Caco-2 (cell line): ENCODE data around the gene EIF1AD. TPM values are rescaled to one million over a fixed set of nuclear protein-coding genes. Genes with fewer than 3 reads are reported as not detected.

Source experiments
- BruUV-seq: library from RNA; stranded (reverse); fragments of 400-500 nt; replicated peaks from 2 replicates; lab custom pipeline; 2021; lab: Mats Ljungman, UMichigan
- CTCF ChIA-PET: fragments of 300-600 bp; sonication (Branson Sonifier 250); formaldehyde crosslinking; loops from one replicate; lab custom pipeline; 2022; ENCODE audit warnings: antibody characterized with exemption; lab: Charles Lee
- POLR2A ChIA-PET: fragments of 300-600 bp; sonication (Branson Sonifier 250); formaldehyde crosslinking; loops from one replicate; lab custom pipeline; 2022; ENCODE audit warnings: antibody characterized with exemption; lab: Charles Lee
- DNase-seq, 2 experiments: peaks; one replicate each; pipeline versions ENCODE4 v3.0.0 to v3.0.0-alpha.2; 2020 to 2022
- H3K27me3 ChIP-seq: replicated peaks from 2 replicates; pipeline ENCODE4 v1.6.0; 2011; ENCODE audit warnings: low read length; ENCODE audit not compliant: control insufficient read depth, insufficient read depth
- H3K36me3 ChIP-seq: 2 replicates; pipeline ENCODE4 v1.5.1; 2011; ENCODE audit warnings: low read length; ENCODE audit not compliant: control insufficient read depth, insufficient read depth
- H3K4me1 ChIP-seq: fragments of 250-450 bp; sonication (Bioruptor Pico); 2 replicates; pipeline ENCODE4 v1.5.1; 2020; ENCODE audit warnings: mild to moderate bottlenecking
- H3K4me3 ChIP-seq: 2 replicates; pipeline ENCODE4 v1.5.1; 2011; ENCODE audit warnings: low read depth, mild to moderate bottlenecking, control low read depth, low read length
- H3K9me3 ChIP-seq: fragments of 250-450 bp; sonication (Bioruptor Pico); 2 replicates; pipeline ENCODE4 v1.5.1; 2020; ENCODE audit warnings: mild to moderate bottlenecking, moderate library complexity
- H3K27ac Mint-ChIP-seq: one replicate; pipeline ENCODE4 v1.8.0; 2022; ENCODE audit warnings: mixed read lengths; ENCODE audit not compliant: unreplicated experiment
- H3K27me3 Mint-ChIP-seq: one replicate; pipeline ENCODE4 v1.8.0; 2022; ENCODE audit warnings: mixed read lengths; ENCODE audit not compliant: insufficient read depth, unreplicated experiment
- H3K36me3 Mint-ChIP-seq: one replicate; pipeline ENCODE4 v1.8.0; 2022; ENCODE audit warnings: mild to moderate bottlenecking, mixed read lengths; ENCODE audit not compliant: insufficient read depth, unreplicated experiment
- H3K4me1 Mint-ChIP-seq: one replicate; pipeline ENCODE4 v1.8.0; 2022; ENCODE audit warnings: low read depth, mixed read lengths; ENCODE audit not compliant: unreplicated experiment
- H3K4me3 Mint-ChIP-seq: one replicate; pipeline ENCODE4 v1.8.0; 2022; ENCODE audit warnings: mild to moderate bottlenecking, moderate library complexity, mixed read lengths; ENCODE audit not compliant: unreplicated experiment
- H3K9me3 Mint-ChIP-seq: one replicate; pipeline ENCODE4 v1.8.0; 2022; ENCODE audit warnings: mixed read lengths; ENCODE audit not compliant: unreplicated experiment
- CTCF ChIP-seq, 2 experiments: fragments of 200-600 bp in 1 of 2; IDR thresholded peaks; 1 replicate in 1 of 2; 2 replicates in 1 of 2; pipeline versions ENCODE4 v1.5.1 to v1.8.0; 2011 to 2022; ENCODE audit warnings: antibody characterized with exemption in 1 of 2, control low read depth in 1 of 2, inconsistent platforms in 1 of 2, low read depth in 1 of 2, low read length in 1 of 2, mild to moderate bottlenecking in 1 of 2, moderate library complexity in 1 of 2; ENCODE audit not compliant: insufficient read depth in 1 of 2, severe bottlenecking in 1 of 2, unreplicated experiment in 1 of 2
- intact Hi-C: fragments of 100-400 bp; cut with micrococcal nuclease; formaldehyde crosslinking; loops from one replicate; pipeline ENCODE4 v1.10.0; 2022; ENCODE audit not compliant: unreplicated experiment
- total RNA-seq: library from RNA; stranded (reverse); gene quantifications from 2 replicates; pipeline ENCODE4 v1.2.3, GENCODE V29; 2022

Gene EIF1AD
- total RNA-seq, 1 experiment from 2014 or later, result 55.3 TPM

DNA sequence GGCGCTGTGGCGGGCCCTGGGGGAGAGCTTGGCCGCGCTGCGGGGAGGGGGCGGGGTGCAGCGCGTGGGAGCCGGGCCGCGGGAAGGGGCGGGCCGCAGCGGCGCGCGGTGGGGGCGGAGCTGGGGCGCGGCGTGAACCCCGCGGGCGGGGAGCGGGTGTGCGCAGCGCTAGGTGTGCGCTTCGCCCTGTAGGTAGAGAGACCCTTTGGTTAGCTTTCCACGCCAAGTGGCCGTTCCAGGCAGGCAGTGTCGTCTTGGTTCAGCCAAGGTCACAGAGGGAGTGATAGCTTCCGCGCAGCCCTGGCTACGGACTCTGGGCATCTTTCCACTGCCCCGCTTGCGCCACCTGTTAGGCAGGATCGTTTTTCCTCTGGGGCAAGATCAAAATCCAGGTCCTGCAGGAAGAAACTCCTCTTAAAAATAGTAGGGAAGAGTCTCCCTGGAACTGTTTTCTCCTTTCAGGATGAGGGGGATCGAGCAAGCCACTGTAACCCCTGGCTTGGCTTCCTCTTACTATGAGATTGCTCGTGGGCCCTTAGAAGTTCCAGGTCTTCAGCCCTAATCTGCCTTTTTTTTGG lies 780 bp upstream of the EIF1AD start:
- Mint-ChIP-seq H3K27me3 (no peaks in the 10 kb centered on the region), H3K9me3 (no peaks in the 10 kb centered on the region), H3K27ac (peak overlapping the region; percentile 97), H3K36me3 (peaks cover 78% of the 10 kb centered on the region), H3K4me1 (no peaks in the 10 kb centered on the region), H3K4me3 (peak overlapping the region; percentile 99)
- peak in 1 of 2 experiments; percentile 8 for TF ChIP-seq CTCF (IDR thresholded peaks at IDR 0.05; ENCODE audit: insufficient read depth in 1 of 2, low read depth in 1 of 2, low read length in 1 of 2, severe bottlenecking in 1 of 2, unreplicated experiment in 1 of 2)
- 0 out of 2 replicates have a peak, but pooled peaks cover 7% of the 10 kb centered on the region for H3K4me1 ChIP-seq
- ChIA-PET CTCF (interaction anchor here (0.6 to 1.5 kb wide), 9 partner anchors 9 to 477 kb away, joined by 3 to 10 read pairs (median 5); partner anchors contain the start of genes CCDC85B, FIBP and MUS81), POLR2A (interaction anchor here (0.6 to 1.5 kb wide), 9 partner anchors 9 to 290 kb away, joined by 3 to 29 read pairs (median 5); partner anchors contain the start of genes CCDC85B, CST6, FIBP and SF3B2)
- H3K9me3 ChIP-seq, result no peaks in the 10 kb centered on the region
- no peaks in the 10 kb centered on the region for H3K27me3 ChIP-seq
- peak overlapping the region; percentile 92 for H3K4me3 ChIP-seq
- BruUV-seq, result no TSS peak
- peaks cover 6% of the 10 kb centered on the region for H3K36me3 ChIP-seq
- DNase-seq, result no peak
- intact Hi-C loops, result loop anchor here (1.0 to 2.0 kb wide), 4 partner anchors 20 to 142 kb away; partner anchors contain the start of genes FIBP, MUS81 and SART1

DNA sequence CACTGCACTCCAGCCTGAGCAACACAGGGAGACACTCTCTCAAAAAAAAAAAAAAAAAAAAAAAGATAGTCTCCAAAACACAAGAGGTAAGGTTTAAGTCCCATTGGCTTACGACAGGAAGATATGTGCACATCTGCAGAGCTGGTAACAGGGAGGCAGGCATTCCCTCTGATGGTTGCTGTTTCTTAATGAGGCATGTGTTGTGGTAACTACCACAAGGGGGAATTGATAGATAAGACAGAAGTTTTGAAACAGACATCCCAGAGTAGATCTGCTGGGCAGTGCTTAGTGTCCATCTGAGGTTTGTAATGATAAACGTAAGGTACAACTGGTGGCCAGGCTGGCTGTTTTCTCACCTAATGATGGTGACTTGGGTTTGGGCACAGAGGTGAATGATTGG lies 4.7 kb downstream of the EIF1AD start:
- H3K27me3 ChIP-seq, result no peaks in the 10 kb centered on the region
- no peak overlapping the region for H3K4me3 ChIP-seq
- H3K4me1 ChIP-seq, result 0 out of 2 replicates have a peak, but pooled peaks cover 3% of the 10 kb centered on the region
- no peaks in the 10 kb centered on the region for H3K9me3 ChIP-seq
- ChIA-PET POLR2A (interaction anchor here (0.6 kb wide), 1 partner anchor 59 kb away, joined by 5 read pairs; no protein-coding TSS in a partner anchor), CTCF (interaction anchor here (0.6 kb wide), 1 partner anchor 109 kb away, joined by 10 read pairs; the partner anchor contains the start of gene FIBP)
- Mint-ChIP-seq H3K4me1 (no peaks in the 10 kb centered on the region), H3K27me3 (no peaks in the 10 kb centered on the region), H3K36me3 (peaks cover 73% of the 10 kb centered on the region), H3K9me3 (no peaks in the 10 kb centered on the region), H3K4me3 (no peak overlapping the region), H3K27ac (no peak overlapping the region)
- no peak for TF ChIP-seq CTCF (IDR thresholded peaks at IDR 0.05; ENCODE audit: insufficient read depth in 1 of 2, low read depth in 1 of 2, low read length in 1 of 2, severe bottlenecking in 1 of 2, unreplicated experiment in 1 of 2)
- intact Hi-C loops, result no loop called here
- no peak for DNase-seq
- H3K36me3 ChIP-seq, result peaks cover 8% of the 10 kb centered on the region
- BruUV-seq, result no TSS peak

DNA sequence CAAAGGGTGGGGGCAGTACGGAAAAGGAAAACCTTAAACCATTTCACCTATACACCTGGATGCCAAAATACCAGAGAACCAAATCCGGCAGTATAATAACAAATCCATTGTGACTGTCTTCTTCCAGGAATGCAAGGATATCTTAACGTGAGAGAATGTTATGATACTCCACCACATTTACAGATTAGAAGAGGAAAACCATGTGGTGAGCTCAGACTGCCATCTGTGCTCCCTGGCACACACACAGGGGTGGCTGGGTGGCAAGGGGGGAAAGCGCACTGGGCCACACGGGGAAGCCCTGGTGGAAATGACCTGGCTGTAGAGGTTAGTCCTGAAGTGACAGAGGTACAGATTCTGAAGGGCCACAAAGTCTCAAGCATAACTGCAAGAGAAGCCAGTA lies 9.9 kb downstream of the EIF1AD start:
- ChIA-PET CTCF (no interaction called here), POLR2A (no interaction called here)
- TF ChIP-seq CTCF (IDR thresholded peaks at IDR 0.05; ENCODE audit: insufficient read depth in 1 of 2, low read depth in 1 of 2, low read length in 1 of 2, severe bottlenecking in 1 of 2, unreplicated experiment in 1 of 2), result no peak
- Histone ChIP-seq H3K36me3 (peaks cover 2% of the 10 kb centered on the region), H3K9me3 (no peaks in the 10 kb centered on the region), H3K27me3 (no peaks in the 10 kb centered on the region), H3K4me1 (no peaks in the 10 kb centered on the region), H3K4me3 (no peak overlapping the region)
- no peaks in the 10 kb centered on the region for H3K4me1 Mint-ChIP-seq
- H3K9me3 Mint-ChIP-seq, result no peaks in the 10 kb centered on the region
- intact Hi-C loops, result no loop called here
- DNase-seq, result no peak
- H3K4me3 Mint-ChIP-seq, result no peak overlapping the region
- no TSS peak for BruUV-seq
- H3K27me3 Mint-ChIP-seq, result no peaks in the 10 kb centered on the region
- no peak overlapping the region for H3K27ac Mint-ChIP-seq
- H3K36me3 Mint-ChIP-seq, result peaks cover 48% of the 10 kb centered on the region
